GM18867 (cell line): ENCODE measurements around the gene TTC27.
"Not testable (repeated sequence)": the region's sequence is repeated elsewhere in the genome, so short reads cannot be mapped to it uniquely, and the experiment has no call there.

Source experiments
- ATAC-seq: cut with Tn5 transposase; IDR thresholded peaks from one replicate; pipeline ENCODE4 v1.9.1; 2021; ENCODE audit warnings: mild to moderate bottlenecking, moderate library complexity; ENCODE audit not compliant: unreplicated experiment

The TTC27 gene

DNA sequence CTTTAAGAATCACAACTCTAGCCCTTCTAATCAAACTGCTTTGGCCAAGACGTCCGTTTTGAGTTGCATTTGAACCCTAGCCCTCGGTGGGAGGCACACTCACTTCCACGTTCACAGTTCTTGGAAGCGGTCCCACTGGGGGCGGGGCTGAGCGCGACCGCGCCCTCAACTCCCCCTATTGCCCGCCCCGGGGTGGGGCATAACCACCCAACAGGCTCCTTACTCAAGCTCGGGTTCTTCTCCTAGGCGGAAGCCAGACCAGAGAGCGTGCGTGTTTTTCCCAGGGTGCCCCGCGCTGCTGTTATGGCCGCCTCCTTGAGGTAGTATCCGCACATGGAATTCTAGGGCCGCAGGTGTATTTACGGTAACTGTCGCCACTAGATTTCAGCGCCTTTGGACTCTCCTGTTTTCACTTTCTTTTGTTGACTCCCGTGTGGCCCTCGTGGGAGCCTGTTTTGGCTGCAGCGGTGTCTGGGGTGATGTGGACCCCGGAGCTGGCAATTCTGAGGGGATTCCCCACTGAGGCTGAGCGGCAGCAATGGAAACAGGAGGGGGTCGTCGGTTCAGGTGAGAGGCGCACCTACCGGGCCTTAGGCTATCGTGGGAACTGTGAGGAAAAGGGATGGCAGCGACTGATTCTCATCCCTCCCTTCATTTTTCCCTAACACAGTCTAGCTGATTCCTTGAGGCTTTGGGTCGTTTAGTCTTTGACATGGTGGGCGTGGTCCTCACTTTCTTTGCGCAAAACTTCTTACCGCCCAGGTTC lies at the start of gene TTC27:
Gene TTC27 (plus strand): TSS at position 237 of the 766 bp plus-strand sequence. CDS start 243 bp downstream, at position 480.
- ATAC-seq, result peak; percentile 100

DNA sequence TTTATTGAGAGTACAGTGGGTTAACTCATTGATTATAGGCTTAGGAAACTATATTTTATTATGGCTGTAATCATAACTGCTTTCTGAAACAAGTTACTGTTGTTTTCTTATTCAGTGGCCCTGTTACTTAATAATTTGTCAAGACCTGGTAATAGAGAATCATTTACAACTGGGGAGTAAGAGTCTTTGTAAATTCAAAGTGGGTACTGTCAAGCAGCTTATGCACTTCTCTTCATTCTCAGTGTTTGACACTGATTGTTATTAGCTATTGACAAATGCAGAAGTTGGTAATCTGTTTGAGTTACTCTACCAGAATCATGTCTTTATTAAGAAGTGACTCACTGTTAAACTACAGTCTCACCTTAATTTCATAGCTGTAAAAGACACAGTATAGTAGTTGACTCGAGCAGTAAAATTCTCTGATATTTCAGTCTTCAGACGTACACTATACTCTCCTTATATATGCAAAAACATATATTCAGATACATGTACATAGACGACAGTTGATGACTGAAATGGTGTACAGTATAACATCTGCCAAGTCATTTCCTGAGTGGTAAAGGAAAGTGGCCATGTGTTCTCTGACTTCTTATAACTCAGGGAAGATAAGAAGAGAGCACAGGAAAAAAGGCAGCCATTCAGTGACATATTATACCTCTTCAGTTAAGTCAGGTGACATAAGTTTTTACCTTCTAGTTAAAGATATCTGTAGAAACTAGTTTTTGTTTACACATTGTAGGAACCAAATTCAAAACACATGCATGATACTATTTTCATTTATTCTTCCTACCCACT lies 36.0 kb upstream of the TTC27 start:
- peak; percentile 61 for ATAC-seq

DNA sequence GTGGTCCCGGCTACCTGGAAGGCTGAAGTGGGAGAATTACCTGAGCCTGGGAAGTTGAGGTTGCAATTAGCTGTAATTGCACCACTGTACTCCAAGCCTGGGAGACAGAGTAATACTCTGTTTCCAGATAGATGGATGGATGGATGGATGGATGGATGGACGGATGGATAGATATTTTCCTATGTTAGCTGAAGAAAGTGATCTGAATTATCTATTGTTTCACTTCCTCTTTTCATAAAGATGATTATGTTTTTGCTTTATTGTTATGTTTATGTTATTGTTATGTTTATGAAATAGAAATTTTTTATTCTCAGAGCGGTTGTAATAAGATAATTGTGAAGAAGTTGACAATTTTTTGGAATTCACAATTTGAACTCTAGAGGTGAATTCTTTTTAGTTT lies 33.3 kb upstream of the TTC27 start:
- no peak for ATAC-seq

- no peak for ATAC-seq
Measured at GRCh38 chr2:32611366-32611765, 16.5 kb upstream of the TTC27 start.

GRCh38 chr2:32611771-32612170 lies 16.1 kb upstream of the TTC27 start:
- ATAC-seq, result no peak

DNA sequence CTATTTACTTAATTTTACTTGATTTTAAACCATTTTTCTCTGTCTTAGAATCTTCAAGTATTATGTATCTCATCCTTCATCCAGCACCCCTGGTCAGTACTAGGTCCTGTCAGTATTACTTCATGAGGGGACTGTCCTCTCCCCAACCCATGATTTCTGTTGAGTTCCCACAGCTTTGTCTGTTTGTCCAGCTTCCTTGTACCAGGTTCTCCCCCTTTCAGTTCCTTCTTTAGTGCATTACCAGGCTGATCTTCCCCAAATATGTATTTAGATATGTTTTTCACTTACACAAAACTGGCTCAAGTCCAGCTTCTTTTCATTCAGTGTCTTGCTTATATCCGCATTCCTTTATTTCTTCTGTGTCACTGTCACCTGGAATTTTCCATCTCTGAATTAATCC lies 13.8 kb upstream of the TTC27 start:
- no peak for ATAC-seq

DNA sequence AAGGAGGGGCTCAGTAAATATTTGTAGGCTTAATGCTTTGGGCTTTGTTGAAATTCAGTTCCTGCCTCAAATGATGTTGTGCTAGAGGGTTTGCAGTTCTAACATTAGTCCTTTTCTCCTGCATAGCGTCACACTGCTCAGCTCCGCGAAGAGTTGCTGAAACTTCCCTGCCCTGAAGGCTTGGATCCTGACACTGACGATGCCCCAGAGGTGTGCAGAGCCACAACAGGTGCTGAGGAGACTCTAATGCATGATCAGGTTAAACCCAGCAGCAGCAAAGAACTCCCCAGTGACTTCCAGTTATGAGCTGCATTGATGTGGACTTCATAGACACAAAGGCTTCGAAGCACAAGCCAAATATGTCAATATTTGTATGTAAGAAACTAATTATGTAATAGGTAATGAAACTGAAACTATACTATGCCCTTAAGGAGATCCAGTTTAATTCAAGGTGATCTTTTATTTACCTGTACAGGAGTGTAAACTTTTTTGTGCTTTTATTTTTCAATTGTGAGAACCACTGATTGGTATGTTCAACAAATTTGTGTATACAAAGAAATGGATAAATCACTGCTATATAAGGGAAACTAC lies 10.2 kb upstream of the TTC27 start:
- ATAC-seq, result no peak

GRCh38 chr2:32622570-32623310 lies 5.1 kb upstream of the TTC27 start:
- ATAC-seq, result no peak

GRCh38 chr2:32623311-32623706 lies 4.5 kb upstream of the TTC27 start:
- no peak for ATAC-seq

DNA sequence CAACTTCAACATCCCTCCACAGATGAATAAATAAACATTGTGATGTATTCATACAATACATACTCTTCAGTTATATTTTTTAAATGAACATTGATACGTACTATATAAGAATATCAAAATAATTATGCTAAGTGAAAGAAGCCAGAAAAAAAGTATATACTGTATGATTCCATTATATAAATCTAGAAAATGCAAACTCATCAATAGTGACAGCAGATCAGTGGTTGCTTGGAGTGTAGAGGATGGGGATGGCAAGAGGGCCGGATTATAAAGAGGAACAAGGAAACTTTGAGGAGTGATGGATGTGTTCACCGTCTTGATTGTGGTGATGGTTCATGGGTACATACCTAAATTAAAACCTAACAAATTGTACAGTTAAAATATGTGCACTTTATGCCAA lies 3.0 kb upstream of the TTC27 start:
- no peak for ATAC-seq

GRCh38 chr2:32626639-32627221 lies 1.1 kb upstream of the TTC27 start:
- no peak for ATAC-seq

- ATAC-seq, result peak; percentile 22
Measured at GRCh38 chr2:32627441-32627813, 423 bp upstream of the TTC27 start.

DNA sequence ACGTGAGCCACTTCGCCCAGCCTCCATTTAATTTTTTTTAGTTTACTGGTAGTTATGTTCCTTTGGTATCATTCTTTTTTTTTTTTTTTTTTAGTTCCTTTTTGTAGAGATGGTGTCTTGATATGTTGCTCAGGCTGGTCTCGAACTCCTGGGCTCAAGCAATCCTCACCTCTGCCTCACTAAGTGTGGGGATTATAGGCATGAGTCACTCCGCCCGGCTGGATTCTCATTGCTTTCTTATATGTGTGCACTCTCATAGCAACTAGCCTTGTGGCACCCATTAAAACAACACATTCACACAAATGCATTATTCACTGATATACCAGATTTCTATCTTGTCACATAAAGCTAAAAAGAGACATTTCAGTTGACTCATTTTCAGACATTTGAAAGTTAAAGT lies 4.2 kb downstream of the TTC27 start:
- ATAC-seq, result no peak

DNA sequence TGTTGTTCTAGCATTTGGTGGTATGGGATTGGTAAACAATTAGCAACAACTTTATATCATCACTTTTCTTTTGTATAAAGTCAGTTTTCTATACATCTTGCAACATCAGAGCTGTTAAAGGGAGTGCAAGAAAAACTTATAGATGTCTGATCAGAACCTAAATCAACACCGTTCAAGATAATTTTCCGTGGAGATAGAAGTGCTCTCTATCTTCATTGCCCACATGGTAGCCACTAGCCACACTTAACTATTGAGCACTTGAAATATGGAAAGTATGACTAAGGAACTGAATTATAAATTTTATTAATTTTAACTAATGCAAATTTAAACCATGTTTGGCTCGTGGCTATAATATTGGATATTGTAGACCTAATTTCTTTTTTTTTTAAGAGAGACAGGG lies 5.2 kb downstream of the TTC27 start:
- no peak for ATAC-seq

DNA sequence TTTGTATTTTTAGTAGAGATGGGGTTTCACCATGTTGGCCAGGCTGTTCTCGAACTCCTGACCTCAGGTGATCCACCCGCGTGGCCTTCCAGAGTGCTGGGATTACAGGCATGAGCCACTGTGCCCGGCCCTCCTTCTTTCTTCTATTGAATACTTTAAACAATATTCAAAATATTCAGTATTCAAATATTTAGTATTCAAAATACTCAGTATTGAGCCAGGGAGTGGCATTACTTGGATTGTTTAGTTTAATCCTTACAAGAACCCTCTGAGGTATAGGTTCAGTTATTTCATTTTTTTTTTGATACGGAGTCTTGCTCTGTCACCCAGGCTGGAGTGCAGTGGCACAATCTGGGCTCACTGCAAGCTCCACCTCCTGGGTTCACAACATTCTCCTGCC lies 10.7 kb downstream of the TTC27 start:
- ATAC-seq, result not testable (repeated sequence)

GRCh38 chr2:32641180-32641579 lies 13.3 kb downstream of the TTC27 start:
- ATAC-seq, result no peak

- ATAC-seq, result no peak
Measured at GRCh38 chr2:32647180-32647651, 19.4 kb downstream of the TTC27 start.

DNA sequence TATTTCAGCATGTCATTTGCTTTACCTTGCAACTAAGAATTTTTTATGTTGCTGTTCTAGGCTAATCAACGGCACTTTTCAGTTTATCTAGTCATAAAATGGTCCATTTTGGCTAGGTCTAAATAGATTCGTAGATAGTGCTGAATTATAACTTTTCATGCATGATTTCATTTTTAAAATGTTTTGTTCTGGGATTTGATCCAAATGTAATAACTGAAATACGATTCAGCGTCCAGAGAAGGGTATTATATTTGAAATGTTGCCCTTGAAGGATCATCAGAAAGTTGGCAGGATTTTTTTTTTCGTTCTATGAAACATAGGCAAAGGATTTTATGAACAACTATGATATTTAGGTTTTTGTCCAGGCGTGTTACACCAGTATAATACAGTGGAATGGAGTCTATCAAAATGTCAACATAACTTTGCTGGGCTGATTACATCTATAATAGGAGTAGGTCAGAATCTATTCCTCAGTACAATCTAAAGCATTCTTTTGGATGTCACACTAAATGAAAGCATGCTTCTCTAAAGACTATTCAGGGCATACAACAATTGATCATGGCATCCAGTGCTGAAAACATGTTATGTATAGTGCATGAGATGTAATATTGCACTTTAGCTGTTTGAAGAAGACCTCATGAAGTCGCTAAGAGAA lies 24.8 kb downstream of the TTC27 start:
- ATAC-seq, result no peak

DNA sequence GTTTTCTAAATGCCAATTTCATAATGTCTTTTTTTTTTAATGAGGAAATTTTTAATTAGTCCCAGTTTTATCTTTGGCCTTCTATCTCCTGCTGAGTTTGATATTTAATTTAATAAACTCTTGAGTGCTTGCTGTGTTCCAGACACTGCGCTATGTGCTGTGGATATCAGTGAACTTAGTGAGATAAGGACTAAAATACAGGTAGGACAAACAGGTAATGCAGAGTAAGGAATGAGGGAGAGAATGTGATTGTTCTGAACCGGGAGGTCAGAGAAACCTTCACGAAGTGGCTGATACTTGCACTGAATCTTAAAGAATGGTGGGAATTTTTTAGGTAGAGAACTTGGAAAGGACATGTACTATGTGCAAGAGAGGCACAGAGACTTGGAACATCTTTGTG lies 28.2 kb downstream of the TTC27 start:
- no peak for ATAC-seq

GRCh38 chr2:32663864-32664263 lies 36.0 kb downstream of the TTC27 start:
- ATAC-seq, result no peak
